MCF 10A (cell line): Measurements from ENCODE around the gene RPE65. TPM values are rescaled to one million over a fixed set of nuclear protein-coding genes. Genes with fewer than 3 reads are reported as not detected.

Source experiments
- BruUV-seq: library from RNA; stranded (reverse); fragments of 400-500 nt; replicated peaks from 2 replicates; lab custom pipeline; 2021; lab: Mats Ljungman, UMichigan
- CTCF ChIA-PET: fragments of 300-600 bp; sonication (Branson Sonifier 250); formaldehyde crosslinking; extraction: SDS; loops from one replicate; lab custom pipeline; 2021; ENCODE audit warnings: antibody characterized with exemption, inconsistent platforms; lab: Yijun Ruan, JAX
- POLR2A ChIA-PET: fragments of 300-600, 350-650 bp; sonication (Branson Sonifier 250); formaldehyde crosslinking; extraction: SDS; loops from one replicate; lab custom pipeline; 2020; ENCODE audit warnings: antibody characterized with exemption, inconsistent platforms; lab: Yijun Ruan, JAX
- DNase-seq: peaks from one replicate; pipeline ENCODE4 v3.0.0-alpha.2; 2018; ENCODE audit not compliant: unreplicated experiment
- H3K27ac Mint-ChIP-seq: one replicate; pipeline ENCODE4 v1.8.0; 2022; ENCODE audit warnings: mild to moderate bottlenecking, low read depth, mixed read lengths; ENCODE audit not compliant: unreplicated experiment
- H3K27me3 Mint-ChIP-seq: one replicate; pipeline ENCODE4 v1.8.0; 2022; ENCODE audit warnings: mixed read lengths; ENCODE audit not compliant: insufficient read depth, unreplicated experiment
- H3K36me3 Mint-ChIP-seq: one replicate; pipeline ENCODE4 v1.8.0; 2022; ENCODE audit warnings: mild to moderate bottlenecking, moderate library complexity, mixed read lengths; ENCODE audit not compliant: insufficient read depth, unreplicated experiment
- H3K4me1 Mint-ChIP-seq: one replicate; pipeline ENCODE4 v1.8.0; 2022; ENCODE audit warnings: mixed read lengths; ENCODE audit not compliant: insufficient read depth, unreplicated experiment
- H3K4me3 Mint-ChIP-seq: one replicate; pipeline ENCODE4 v1.8.0; 2022; ENCODE audit warnings: mild to moderate bottlenecking, moderate library complexity, mixed read lengths; ENCODE audit not compliant: unreplicated experiment
- H3K9me3 Mint-ChIP-seq: one replicate; pipeline ENCODE4 v1.8.0; 2022; ENCODE audit warnings: mixed read lengths; ENCODE audit not compliant: unreplicated experiment
- CTCF ChIP-seq: fragments of 200-600 bp; IDR thresholded peaks from one replicate; pipeline ENCODE4 v1.8.0; 2022; ENCODE audit warnings: antibody characterized with exemption, mild to moderate bottlenecking; ENCODE audit not compliant: unreplicated experiment
- intact Hi-C: fragments of 100-400 bp; cut with micrococcal nuclease; formaldehyde crosslinking; loops from 2 replicates; pipeline ENCODE4 v1.14.1; 2022
- total RNA-seq: library from RNA; stranded (reverse); gene quantifications from 2 replicates; pipeline ENCODE4 v1.2.3, GENCODE V29; 2022

Gene RPE65
- total RNA-seq, 1 experiment from 2014 or later, result not detected

- H3K36me3 Mint-ChIP-seq, result no peaks in the 10 kb centered on the region
- intact Hi-C loops, result no loop called here
Measured at GRCh38 chr1:68438310-68438709, 11.4 kb downstream of the RPE65 start.

GRCh38 chr1:68433395-68433794 is 16.4 kb downstream of the RPE65 start:
- DNase-seq, result no peak
- POLR2A ChIA-PET, result no interaction called here
- CTCF ChIA-PET, result interaction anchor here (0.6 to 1.9 kb wide), 4 partner anchors 10 to 582 kb away, joined by 3 to 9 read pairs (median 4); no protein-coding TSS in a partner anchor
- no TSS peak for BruUV-seq
- Mint-ChIP-seq H3K4me1 (peaks cover under 1% of the 10 kb centered on the region), H3K36me3 (no peaks in the 10 kb centered on the region), H3K27ac (no peak overlapping the region), H3K4me3 (no peak overlapping the region), H3K27me3 (no peaks in the 10 kb centered on the region), H3K9me3 (no peaks in the 10 kb centered on the region)
- TF ChIP-seq CTCF, result no peak
- intact Hi-C loops, result no loop called here

More at GRCh38 chr1:68438310-68438709, 11.4 kb downstream of the RPE65 start:
- CTCF ChIA-PET, result interaction anchor here (0.7 kb wide), 1 partner anchor 1180 kb away, joined by 3 read pairs; no protein-coding TSS in a partner anchor
- no peak for TF ChIP-seq CTCF
- Mint-ChIP-seq H3K27ac (no peak overlapping the region), H3K9me3 (no peaks in the 10 kb centered on the region), H3K4me3 (no peak overlapping the region), H3K27me3 (no peaks in the 10 kb centered on the region), H3K4me1 (peaks cover 11% of the 10 kb centered on the region)
- POLR2A ChIA-PET, result no interaction called here
- DNase-seq, result no peak
- no TSS peak for BruUV-seq

GRCh38 chr1:68431076-68431475 is 18.7 kb downstream of the RPE65 start:
- Mint-ChIP-seq H3K27ac (no peak overlapping the region), H3K36me3 (peaks cover 7% of the 10 kb centered on the region), H3K9me3 (no peaks in the 10 kb centered on the region), H3K4me1 (no peaks in the 10 kb centered on the region), H3K27me3 (no peaks in the 10 kb centered on the region), H3K4me3 (no peak overlapping the region)
- ChIA-PET CTCF (interaction anchor here (2.2 kb wide), 1 partner anchor 12 kb away, joined by 10 read pairs; no protein-coding TSS in a partner anchor), POLR2A (interaction anchor here (0.7 kb wide), 1 partner anchor 66 kb away, joined by 4 read pairs; no protein-coding TSS in a partner anchor)
- DNase-seq, result no peak
- no TSS peak for BruUV-seq
- intact Hi-C loops, result no loop called here
- no peak for TF ChIP-seq CTCF

- Mint-ChIP-seq H3K27ac (no peak overlapping the region), H3K27me3 (no peaks in the 10 kb centered on the region), H3K4me1 (no peaks in the 10 kb centered on the region), H3K36me3 (peaks cover 9% of the 10 kb centered on the region), H3K4me3 (no peak overlapping the region), H3K9me3 (no peaks in the 10 kb centered on the region)
- no peak for TF ChIP-seq CTCF
- intact Hi-C loops, result no loop called here
- ChIA-PET CTCF (interaction anchor here (0.7 to 2.2 kb wide), 2 partner anchors 13 kb away, joined by 3 to 10 read pairs; no protein-coding TSS in a partner anchor), POLR2A (no interaction called here)
- no TSS peak for BruUV-seq
- no peak for DNase-seq
Measured at GRCh38 chr1:68429233-68429808, 20.4 kb downstream of the RPE65 start.
